ENCODE measurements around the gene TMEM101. TPM values are rescaled to one million over a fixed set of nuclear protein-coding genes. Genes with fewer than 3 reads are reported as not detected.
"Not testable (repeated sequence)": the region's sequence is repeated elsewhere in the genome, so short reads cannot be mapped to it uniquely, and the experiment has no call there.

TMEM101 gene
- polyA plus RNA-seq, 2 donors = 12.9 to 26.5 TPM

- Histone ChIP-seq H3K4me3 (ENCODE audit: low read depth in 1 of 2, low read length in 2 of 2) (no peak overlapping the region), H3K27me3 (ENCODE audit: control insufficient read depth in 1 of 2, insufficient read depth in 2 of 2, low read length in 2 of 2) (peaks cover 0 to 5% of the 10 kb centered on the region in 2 donors), H3K4me1 (ENCODE audit: control insufficient read depth in 2 of 2, insufficient read depth in 2 of 2, low read length in 1 of 2) (peaks cover 5 to 7% of the 10 kb centered on the region in 2 donors), H3K36me3 (ENCODE audit: control insufficient read depth in 2 of 2, insufficient read depth in 2 of 2, low read length in 1 of 2) (no peaks in the 10 kb centered on the region), H3K9me3 (ENCODE audit: control insufficient read depth in 2 of 2, insufficient read depth in 1 of 2, low read depth in 1 of 2, low read length in 1 of 2) (no peaks in the 10 kb centered on the region), H3K27ac (ENCODE audit: low read depth in 2 of 2, low read length in 1 of 2) (no peak overlapping the region)
- WGBS, 2 donors = 54 to 68% methylated on average over 7 of the region's 7 CpGs
Observed at GRCh38 chr17:43979011-43979410, 35.8 kb downstream of the TMEM101 start.

- no peaks in the 10 kb centered on the region for H3K9me3 ChIP-seq (ENCODE audit: control insufficient read depth in 2 of 2, insufficient read depth in 1 of 2, low read depth in 1 of 2, low read length in 1 of 2)
- no peak overlapping the region for H3K27ac ChIP-seq (ENCODE audit: low read depth in 2 of 2, low read length in 1 of 2)
- no peaks in the 10 kb centered on the region for H3K36me3 ChIP-seq (ENCODE audit: control insufficient read depth in 2 of 2, insufficient read depth in 2 of 2, low read length in 1 of 2)
- 76 to 80% methylated on average over 2 of the region's 2 CpGs for WGBS, 2 donors
- peaks cover 0 to 1% of the 10 kb centered on the region in 2 donors for H3K27me3 ChIP-seq (ENCODE audit: control insufficient read depth in 1 of 2, insufficient read depth in 2 of 2, low read length in 2 of 2)
- H3K4me1 ChIP-seq (ENCODE audit: control insufficient read depth in 2 of 2, insufficient read depth in 2 of 2, low read length in 1 of 2) = no peaks in the 10 kb centered on the region
- no peak overlapping the region for H3K4me3 ChIP-seq (ENCODE audit: low read depth in 1 of 2, low read length in 2 of 2)
Observed at GRCh38 chr17:43978078-43978477, 36.7 kb downstream of the TMEM101 start.

GRCh38 chr17:43976963-43977837 lies 37.6 kb downstream of the TMEM101 start:
- no peaks in the 10 kb centered on the region for H3K36me3 ChIP-seq (ENCODE audit: control insufficient read depth in 2 of 2, insufficient read depth in 2 of 2, low read length in 1 of 2)
- no peaks in the 10 kb centered on the region for H3K4me1 ChIP-seq (ENCODE audit: control insufficient read depth in 2 of 2, insufficient read depth in 2 of 2, low read length in 1 of 2)
- no peak overlapping the region for H3K27ac ChIP-seq (ENCODE audit: low read depth in 2 of 2, low read length in 1 of 2)
- WGBS, 2 donors = 75 to 76% methylated on average over 9 of the region's 9 CpGs
- H3K4me3 ChIP-seq (ENCODE audit: low read depth in 1 of 2, low read length in 2 of 2) = no peak overlapping the region
- peaks cover 0 to 2% of the 10 kb centered on the region in 2 donors for H3K27me3 ChIP-seq (ENCODE audit: control insufficient read depth in 1 of 2, insufficient read depth in 2 of 2, low read length in 2 of 2)
- no peaks in the 10 kb centered on the region for H3K9me3 ChIP-seq (ENCODE audit: control insufficient read depth in 2 of 2, insufficient read depth in 1 of 2, low read depth in 1 of 2, low read length in 1 of 2)

- Histone ChIP-seq H3K36me3 (ENCODE audit: control insufficient read depth in 2 of 2, insufficient read depth in 2 of 2, low read length in 1 of 2) (no peaks in the 10 kb centered on the region), H3K27me3 (ENCODE audit: control insufficient read depth in 1 of 2, insufficient read depth in 2 of 2, low read length in 2 of 2) (peaks cover 0 to 2% of the 10 kb centered on the region in 2 donors), H3K4me3 (ENCODE audit: low read depth in 1 of 2, low read length in 2 of 2) (no peak overlapping the region), H3K4me1 (ENCODE audit: control insufficient read depth in 2 of 2, insufficient read depth in 2 of 2, low read length in 1 of 2) (no peaks in the 10 kb centered on the region), H3K27ac (ENCODE audit: low read depth in 2 of 2, low read length in 1 of 2) (no peak overlapping the region), H3K9me3 (ENCODE audit: control insufficient read depth in 2 of 2, insufficient read depth in 1 of 2, low read depth in 1 of 2, low read length in 1 of 2) (no peaks in the 10 kb centered on the region)
- 87 to 90% methylated on average over 21 to 22 of the region's 27 CpGs for WGBS, 2 donors
Observed at GRCh38 chr17:43975898-43976297, 38.9 kb downstream of the TMEM101 start.

GRCh38 chr17:43974382-43975266 lies 40.1 kb downstream of the TMEM101 start:
- 65% methylated on average over 14 of the region's 14 CpGs for WGBS, 2 donors
- no peak overlapping the region for H3K27ac ChIP-seq (ENCODE audit: low read depth in 2 of 2, low read length in 1 of 2)
- no peaks in the 10 kb centered on the region for H3K4me1 ChIP-seq (ENCODE audit: control insufficient read depth in 2 of 2, insufficient read depth in 2 of 2, low read length in 1 of 2)
- no peaks in the 10 kb centered on the region for H3K9me3 ChIP-seq (ENCODE audit: control insufficient read depth in 2 of 2, insufficient read depth in 1 of 2, low read depth in 1 of 2, low read length in 1 of 2)
- H3K27me3 ChIP-seq (ENCODE audit: control insufficient read depth in 1 of 2, insufficient read depth in 2 of 2, low read length in 2 of 2) = peaks cover 0 to 2% of the 10 kb centered on the region in 2 donors
- no peaks in the 10 kb centered on the region for H3K36me3 ChIP-seq (ENCODE audit: control insufficient read depth in 2 of 2, insufficient read depth in 2 of 2, low read length in 1 of 2)
- no peak overlapping the region for H3K4me3 ChIP-seq (ENCODE audit: low read depth in 1 of 2, low read length in 2 of 2)

GRCh38 chr17:43972444-43973212 lies 42.1 kb downstream of the TMEM101 start:
- H3K27me3 ChIP-seq (ENCODE audit: control insufficient read depth in 1 of 2, insufficient read depth in 2 of 2, low read length in 2 of 2); H3K9me3 ChIP-seq (ENCODE audit: control insufficient read depth in 2 of 2, insufficient read depth in 1 of 2, low read depth in 1 of 2, low read length in 1 of 2); H3K36me3 ChIP-seq (ENCODE audit: control insufficient read depth in 2 of 2, insufficient read depth in 2 of 2, low read length in 1 of 2); H3K4me3 ChIP-seq (ENCODE audit: low read depth in 1 of 2, low read length in 2 of 2); H3K27ac ChIP-seq (ENCODE audit: low read depth in 2 of 2, low read length in 1 of 2); H3K4me1 ChIP-seq (ENCODE audit: control insufficient read depth in 2 of 2, insufficient read depth in 2 of 2, low read length in 1 of 2): not testable (repeated sequence)
- WGBS, 2 donors = 86 to 87% methylated on average over 22 of the region's 22 CpGs

GRCh38 chr17:43971436-43971835 lies 43.3 kb downstream of the TMEM101 start:
- not testable (repeated sequence) for H3K9me3 ChIP-seq (ENCODE audit: control insufficient read depth in 2 of 2, insufficient read depth in 1 of 2, low read depth in 1 of 2, low read length in 1 of 2); H3K27me3 ChIP-seq (ENCODE audit: control insufficient read depth in 1 of 2, insufficient read depth in 2 of 2, low read length in 2 of 2); H3K4me1 ChIP-seq (ENCODE audit: control insufficient read depth in 2 of 2, insufficient read depth in 2 of 2, low read length in 1 of 2); H3K36me3 ChIP-seq (ENCODE audit: control insufficient read depth in 2 of 2, insufficient read depth in 2 of 2, low read length in 1 of 2); H3K27ac ChIP-seq (ENCODE audit: low read depth in 2 of 2, low read length in 1 of 2); H3K4me3 ChIP-seq (ENCODE audit: low read depth in 1 of 2, low read length in 2 of 2)
- WGBS, 2 donors = 50 to 60% methylated on average over 2 of the region's 2 CpGs

GRCh38 chr17:43970366-43970765 lies 44.4 kb downstream of the TMEM101 start:
- H3K36me3 ChIP-seq (ENCODE audit: control insufficient read depth in 2 of 2, insufficient read depth in 2 of 2, low read length in 1 of 2) = no peaks in the 10 kb centered on the region
- no peak overlapping the region for H3K4me3 ChIP-seq (ENCODE audit: low read depth in 1 of 2, low read length in 2 of 2)
- H3K27me3 ChIP-seq (ENCODE audit: control insufficient read depth in 1 of 2, insufficient read depth in 2 of 2, low read length in 2 of 2) = peaks cover 0 to 2% of the 10 kb centered on the region in 2 donors
- 69 to 78% methylated on average over 4 of the region's 4 CpGs for WGBS, 2 donors
- no peak overlapping the region for H3K27ac ChIP-seq (ENCODE audit: low read depth in 2 of 2, low read length in 1 of 2)
- no peaks in the 10 kb centered on the region for H3K9me3 ChIP-seq (ENCODE audit: control insufficient read depth in 2 of 2, insufficient read depth in 1 of 2, low read depth in 1 of 2, low read length in 1 of 2)
- no peaks in the 10 kb centered on the region for H3K4me1 ChIP-seq (ENCODE audit: control insufficient read depth in 2 of 2, insufficient read depth in 2 of 2, low read length in 1 of 2)

- Histone ChIP-seq H3K4me1 (ENCODE audit: control insufficient read depth in 2 of 2, insufficient read depth in 2 of 2, low read length in 1 of 2) (no peaks in the 10 kb centered on the region), H3K9me3 (ENCODE audit: control insufficient read depth in 2 of 2, insufficient read depth in 1 of 2, low read depth in 1 of 2, low read length in 1 of 2) (no peaks in the 10 kb centered on the region), H3K4me3 (ENCODE audit: low read depth in 1 of 2, low read length in 2 of 2) (peak overlapping the region in 1 of 2 donors; percentile 22), H3K27ac (ENCODE audit: low read depth in 2 of 2, low read length in 1 of 2) (no peak overlapping the region), H3K27me3 (ENCODE audit: control insufficient read depth in 1 of 2, insufficient read depth in 2 of 2, low read length in 2 of 2) (no peaks in the 10 kb centered on the region), H3K36me3 (ENCODE audit: control insufficient read depth in 2 of 2, insufficient read depth in 2 of 2, low read length in 1 of 2) (no peaks in the 10 kb centered on the region)
- 35 to 36% methylated on average over 9 of the region's 9 CpGs for WGBS, 2 donors
Observed at GRCh38 chr17:43967251-43967875, 47.4 kb downstream of the TMEM101 start.

All from esophagus (tissue), 2 donors.